GM12864 (cell line): Measurements from ENCODE around the gene OGFOD3.

ENCODE experiments used
- DNase-seq: peaks from one replicate; pipeline ENCODE4 v3.0.0-alpha.2; 2011; ENCODE audit warnings: low read depth
- H3K4me3 ChIP-seq: 2 replicates; pipeline ENCODE4 v1.5.1; 2011; ENCODE audit warnings: mild to moderate bottlenecking, low read depth, low read length, control low read depth
- CTCF ChIP-seq: IDR thresholded peaks from 2 replicates; pipeline ENCODE4 v1.5.1; 2011; ENCODE audit warnings: low read depth, mild to moderate bottlenecking, moderate library complexity, low read length, control low read depth, inconsistent platforms; ENCODE audit errors: missing control alignments

The OGFOD3 gene

GRCh38 chr17:82394278-82394677 is 24.1 kb downstream of the OGFOD3 start:
- TF ChIP-seq CTCF, result no peak
- H3K4me3 ChIP-seq, result no peak overlapping the region
- DNase-seq, result no peak

GRCh38 chr17:82392941-82393340 is 25.4 kb downstream of the OGFOD3 start:
- H3K4me3 ChIP-seq, result no peak overlapping the region
- DNase-seq, result no peak
- TF ChIP-seq CTCF, result no peak

GRCh38 chr17:82392209-82392920 is 26.0 kb downstream of the OGFOD3 start:
- no peak overlapping the region for H3K4me3 ChIP-seq
- DNase-seq, result no peak
- TF ChIP-seq CTCF, result no peak

GRCh38 chr17:82391496-82392066 is 26.8 kb downstream of the OGFOD3 start:
- TF ChIP-seq CTCF, result no peak
- no peak for DNase-seq
- H3K4me3 ChIP-seq, result no peak overlapping the region

GRCh38 chr17:82390860-82391435 is 27.4 kb downstream of the OGFOD3 start:
- TF ChIP-seq CTCF, result no peak
- no peak overlapping the region for H3K4me3 ChIP-seq
- no peak for DNase-seq

- DNase-seq, result no peak
- H3K4me3 ChIP-seq, result no peak overlapping the region
- TF ChIP-seq CTCF, result no peak
These were observed 28.1 kb downstream of the OGFOD3 start for GRCh38 chr17:82390015-82390859.
